Panc1 (cell line): ENCODE results near the gene DPAGT1. TPM values are rescaled to one million over a fixed set of nuclear protein-coding genes. Genes with fewer than 3 reads are reported as not detected.

Source experiments
- ATAC-seq: fragments of 200-7000 bp; cut with Tn5 transposase; 2 replicates; pipeline ENCODE4 v1.9.1; 2020; ENCODE audit warnings: mild to moderate bottlenecking, moderate library complexity
- BruUV-seq: library from RNA; stranded (reverse); fragments of 400-500 nt; replicated peaks from 2 replicates; lab custom pipeline; 2021; lab: Mats Ljungman, UMichigan
- CTCF ChIA-PET: fragments of 300-600 bp; sonication (Branson Sonifier 250); formaldehyde crosslinking; loops from one replicate; lab custom pipeline; 2022; ENCODE audit warnings: antibody characterized with exemption; lab: Charles Lee
- POLR2A ChIA-PET: fragments of 300-600 bp; sonication (Branson Sonifier 250); formaldehyde crosslinking; loops from one replicate; lab custom pipeline; 2022; ENCODE audit warnings: antibody characterized with exemption; lab: Charles Lee
- DNase-seq: peaks from one replicate; pipeline ENCODE4 v3.0.0-alpha.2; 2010; ENCODE audit warnings: low read depth, low spot score
- H3K27ac ChIP-seq: 2 replicates; pipeline ENCODE4 v1.5.1; 2011; ENCODE audit warnings: mild to moderate bottlenecking, low read length, inconsistent platforms
- H3K27me3 ChIP-seq: fragments of 200-500 bp; sonication (Bioruptor generic); 2 replicates; pipeline ENCODE4 v1.6.0; 2014; ENCODE audit warnings: low read length, inconsistent platforms; ENCODE audit not compliant: control insufficient read depth, insufficient read depth
- H3K36me3 ChIP-seq: fragments of 200-500 bp; sonication (Bioruptor generic); 2 replicates; pipeline ENCODE4 v1.5.1; 2014; ENCODE audit warnings: inconsistent platforms, mild to moderate bottlenecking, low read length, moderate library complexity; ENCODE audit not compliant: control insufficient read depth, insufficient read depth
- H3K4me1 ChIP-seq: 2 replicates; pipeline ENCODE4 v1.5.1; 2011; ENCODE audit warnings: inconsistent platforms, mild to moderate bottlenecking, low read length, moderate library complexity; ENCODE audit not compliant: control insufficient read depth, insufficient read depth
- H3K4me3 ChIP-seq, 2 experiments: 2 replicates each; pipeline ENCODE4 v1.5.1; 2011 to 2012; ENCODE audit warnings: low read depth in 2 of 2, low read length in 2 of 2, mild to moderate bottlenecking in 2 of 2, inconsistent platforms in 1 of 2, moderate library complexity in 1 of 2
- H3K9me3 ChIP-seq: fragments of 200-500 bp; sonication (Bioruptor generic); 2 replicates; pipeline ENCODE4 v1.5.1; 2014; ENCODE audit warnings: low read depth, mild to moderate bottlenecking, inconsistent platforms, low read length, moderate library complexity; ENCODE audit not compliant: control insufficient read depth, insufficient read depth
- POLR2AphosphoS5 ChIP-seq: IDR thresholded peaks from 2 replicates; pipeline ENCODE4 v1.6.1; 2012; ENCODE audit warnings: mild to moderate bottlenecking, low read depth, low read length, moderate library complexity
- REST ChIP-seq, 2 experiments: IDR thresholded peaks; 2 replicates each; pipeline ENCODE4 v1.6.1; 2011 to 2012; ENCODE audit warnings: low read depth in 2 of 2, control low read depth in 1 of 2, low read length in 1 of 2, mild to moderate bottlenecking in 1 of 2, moderate library complexity in 1 of 2; ENCODE audit not compliant: insufficient read depth in 1 of 2
- SIN3A ChIP-seq: IDR thresholded peaks from 2 replicates; pipeline ENCODE4 v1.6.1; 2012; ENCODE audit warnings: low read depth, mild to moderate bottlenecking, low read length, moderate library complexity, borderline replicate concordance; ENCODE audit not compliant: insufficient read depth
- TCF7L2 ChIP-seq: IDR thresholded peaks from 2 replicates; pipeline ENCODE4 v1.6.1; 2011; ENCODE audit warnings: mild to moderate bottlenecking, low read depth, low read length, inconsistent platforms
- in situ Hi-C: cut with HindIII; loops from 2 replicates; pipeline ENCODE4 v1.10.0; 2016; ENCODE audit warnings: low sequenced_read_pairs, low pct_unique_long_range_greater_than_20kb
- intact Hi-C: fragments of 100-400 bp; cut with micrococcal nuclease; formaldehyde crosslinking; loops from one replicate; pipeline ENCODE4 v1.10.0; 2022; ENCODE audit not compliant: unreplicated experiment
- total RNA-seq: library from RNA; stranded (reverse); gene quantifications from one replicate; pipeline ENCODE4 v1.2.1, GENCODE V29; 2021; ENCODE audit not compliant: unreplicated experiment
- TF ChIP-seq, protein P1 (sequence below): fragments of 450-650 bp; IDR thresholded peaks from 2 replicates; pipeline ENCODE4 v1.5.1; 2017; ENCODE audit warnings: mild to moderate bottlenecking

Gene DPAGT1
- total RNA-seq, 1 experiment from 2014 or later = 72.1 TPM

GRCh38 chr11:119116235-119116594 lies 14.6 kb upstream of the DPAGT1 start:
- Histone ChIP-seq H3K36me3 (no peaks in the 10 kb centered on the region), H3K27me3 (no peaks in the 10 kb centered on the region), H3K27ac (no peak overlapping the region), H3K9me3 (no peaks in the 10 kb centered on the region), H3K4me3 (no peak overlapping the region), H3K4me1 (peaks cover 6% of the 10 kb centered on the region)
- in situ Hi-C loops = no loop called here
- CTCF ChIA-PET = no interaction called here
- intact Hi-C loops = no loop called here
- POLR2A ChIA-PET = interaction anchor here (0.6 kb wide), 1 partner anchor 28 kb away, joined by 4 read pairs; no protein-coding TSS in a partner anchor
- BruUV-seq = no TSS peak
- no peak for ATAC-seq
- TF ChIP-seq REST (IDR thresholded peaks at IDR 0.05; ENCODE audit: insufficient read depth in 1 of 2, low read depth in 2 of 2, low read length in 1 of 2) = no peak
- TF ChIP-seq POLR2AphosphoS5 = no peak
- TF ChIP-seq, protein P1, sequence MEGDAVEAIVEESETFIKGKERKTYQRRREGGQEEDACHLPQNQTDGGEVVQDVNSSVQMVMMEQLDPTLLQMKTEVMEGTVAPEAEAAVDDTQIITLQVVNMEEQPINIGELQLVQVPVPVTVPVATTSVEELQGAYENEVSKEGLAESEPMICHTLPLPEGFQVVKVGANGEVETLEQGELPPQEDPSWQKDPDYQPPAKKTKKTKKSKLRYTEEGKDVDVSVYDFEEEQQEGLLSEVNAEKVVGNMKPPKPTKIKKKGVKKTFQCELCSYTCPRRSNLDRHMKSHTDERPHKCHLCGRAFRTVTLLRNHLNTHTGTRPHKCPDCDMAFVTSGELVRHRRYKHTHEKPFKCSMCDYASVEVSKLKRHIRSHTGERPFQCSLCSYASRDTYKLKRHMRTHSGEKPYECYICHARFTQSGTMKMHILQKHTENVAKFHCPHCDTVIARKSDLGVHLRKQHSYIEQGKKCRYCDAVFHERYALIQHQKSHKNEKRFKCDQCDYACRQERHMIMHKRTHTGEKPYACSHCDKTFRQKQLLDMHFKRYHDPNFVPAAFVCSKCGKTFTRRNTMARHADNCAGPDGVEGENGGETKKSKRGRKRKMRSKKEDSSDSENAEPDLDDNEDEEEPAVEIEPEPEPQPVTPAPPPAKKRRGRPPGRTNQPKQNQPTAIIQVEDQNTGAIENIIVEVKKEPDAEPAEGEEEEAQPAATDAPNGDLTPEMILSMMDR = no peak
- TF ChIP-seq TCF7L2 = no peak
- DNase-seq = no peak

- TF ChIP-seq REST (IDR thresholded peaks at IDR 0.05; ENCODE audit: insufficient read depth in 1 of 2, low read depth in 2 of 2, low read length in 1 of 2) (no peak), TCF7L2 (no peak), SIN3A (no peak), POLR2AphosphoS5 (no peak)
- TF ChIP-seq, protein P1 = no peak
- intact Hi-C loops (no loop called here), in situ Hi-C loops (no loop called here)
- BruUV-seq = no TSS peak
- POLR2A ChIA-PET = no interaction called here
- CTCF ChIA-PET = no interaction called here
- DNase-seq = no peak
- H3K4me3 ChIP-seq = no peak overlapping the region
- H3K4me1 ChIP-seq = peaks cover 4% of the 10 kb centered on the region
- no peaks in the 10 kb centered on the region for H3K27me3 ChIP-seq
- H3K9me3 ChIP-seq = no peaks in the 10 kb centered on the region
- no peak overlapping the region for H3K27ac ChIP-seq
- ATAC-seq = no peak
- no peaks in the 10 kb centered on the region for H3K36me3 ChIP-seq
Measured at GRCh38 chr11:119115484-119116234, 14.0 kb upstream of the DPAGT1 start.
